HAP-1 (cell line): Measurements from ENCODE around the gene PKD1.
"Not testable (repeated sequence)": the region's sequence is repeated elsewhere in the genome, so short reads cannot be mapped to it uniquely, and the experiment has no call there.

ENCODE experiments used
- DNase-seq, 2 experiments: peaks; one replicate each; pipeline ENCODE4 v3.0.0-alpha.2; 2016 to 2020; ENCODE audit warnings: low spot score in 2 of 2
- H3K27me3 ChIP-seq: fragments of 250-450 bp; sonication (Bioruptor Pico); 2 replicates; pipeline ENCODE4 v1.5.1; 2020; ENCODE audit warnings: low read depth, mild to moderate bottlenecking, moderate library complexity
- H3K36me3 ChIP-seq: fragments of 250-450 bp; sonication (Bioruptor Pico); replicated peaks from 2 replicates; pipeline ENCODE4 v1.5.1; 2020; ENCODE audit warnings: mild to moderate bottlenecking
- H3K4me1 ChIP-seq: fragments of 250-450 bp; sonication (Bioruptor Pico); 2 replicates; pipeline ENCODE4 v1.5.1; 2020; ENCODE audit warnings: mild to moderate bottlenecking
- H3K4me3 ChIP-seq: fragments of 250-450 bp; sonication (Bioruptor Pico); 2 replicates; pipeline ENCODE4 v1.5.1; 2020; ENCODE audit warnings: mild to moderate bottlenecking, moderate library complexity
- H3K9me3 ChIP-seq: fragments of 250-450 bp; sonication (Bioruptor Pico); 2 replicates; pipeline ENCODE4 v1.5.1; 2020; ENCODE audit warnings: mild to moderate bottlenecking, moderate library complexity
- in situ Hi-C: fragments of 300-500 bp; cut with MboI; formaldehyde crosslinking; loops from 3 replicates; pipeline ENCODE4 v1.14.3; 2020; ENCODE audit warnings: low sequenced_read_pairs, inconsistent platforms, mixed read lengths

Gene PKD1

GRCh38 chr16:2151188-2152091 lies 15.7 kb upstream of the PKD1 start:
- in situ Hi-C loops = no loop called here
- H3K27me3 ChIP-seq = no peaks in the 10 kb centered on the region
- peaks cover 34% of the 10 kb centered on the region for H3K4me1 ChIP-seq
- H3K9me3 ChIP-seq = no peaks in the 10 kb centered on the region
- H3K36me3 ChIP-seq = peaks cover 42% of the 10 kb centered on the region
- peak; percentile 58 to 69 for DNase-seq
- peak overlapping the region; percentile 100 for H3K4me3 ChIP-seq

- H3K36me3 ChIP-seq = peaks cover 42% of the 10 kb centered on the region
- peak overlapping the region; percentile 100 for H3K4me3 ChIP-seq
- H3K9me3 ChIP-seq = no peaks in the 10 kb centered on the region
- H3K4me1 ChIP-seq = peaks cover 34% of the 10 kb centered on the region
- in situ Hi-C loops = no loop called here
- DNase-seq = peak; percentile 68 to 81
- H3K27me3 ChIP-seq = no peaks in the 10 kb centered on the region
These were observed 14.9 kb upstream of the PKD1 start for GRCh38 chr16:2150418-2151187.

GRCh38 chr16:2149630-2150417 lies 14.1 kb upstream of the PKD1 start:
- H3K4me3 ChIP-seq = peak overlapping the region; percentile 27
- no peaks in the 10 kb centered on the region for H3K27me3 ChIP-seq
- in situ Hi-C loops = no loop called here
- H3K36me3 ChIP-seq = peaks cover 39% of the 10 kb centered on the region
- peak; percentile 60 to 70 for DNase-seq
- H3K4me1 ChIP-seq = peaks cover 34% of the 10 kb centered on the region
- no peaks in the 10 kb centered on the region for H3K9me3 ChIP-seq

GRCh38 chr16:2148714-2149629 lies 13.3 kb upstream of the PKD1 start:
- peaks cover 30% of the 10 kb centered on the region for H3K36me3 ChIP-seq
- H3K9me3 ChIP-seq = no peaks in the 10 kb centered on the region
- peak overlapping the region; percentile 27 for H3K4me3 ChIP-seq
- peak; percentile 30 to 59 for DNase-seq
- in situ Hi-C loops = no loop called here
- H3K27me3 ChIP-seq = no peaks in the 10 kb centered on the region
- H3K4me1 ChIP-seq = peaks cover 34% of the 10 kb centered on the region

- in situ Hi-C loops = no loop called here
- peak; percentile 26 to 76 for DNase-seq
- peak within 1 kb of the TSS; percentile 27 for H3K4me3 ChIP-seq
- H3K27me3 ChIP-seq = no peaks in the 10 kb centered on the region
- peaks cover 34% of the 10 kb centered on the region for H3K4me1 ChIP-seq
- peaks cover 22% of the 10 kb centered on the region for H3K36me3 ChIP-seq
- no peaks in the 10 kb centered on the region for H3K9me3 ChIP-seq
These were observed 12.4 kb upstream of the PKD1 start, which contains the start of gene RAB26 for GRCh38 chr16:2147981-2148671. Gene RAB26, plus strand, starts transcription at chr16:2148625. Its CDS starts 159 bp downstream, at chr16:2148784.

- H3K4me1 ChIP-seq = peaks cover 32% of the 10 kb centered on the region
These were observed 11.7 kb upstream of the PKD1 start for GRCh38 chr16:2147378-2147777.

GRCh38 chr16:2145843-2146242 lies 10.1 kb upstream of the PKD1 start:
- H3K4me1 ChIP-seq = peaks cover 16% of the 10 kb centered on the region
- in situ Hi-C loops = no loop called here
- DNase-seq = no peak

More at GRCh38 chr16:2147378-2147777, 11.7 kb upstream of the PKD1 start:
- H3K27me3 ChIP-seq = no peaks in the 10 kb centered on the region
- no peak overlapping the region for H3K4me3 ChIP-seq
- peaks cover 14% of the 10 kb centered on the region for H3K36me3 ChIP-seq
- in situ Hi-C loops = no loop called here
- H3K9me3 ChIP-seq = no peaks in the 10 kb centered on the region
- DNase-seq = no peak

GRCh38 chr16:2143878-2144485 lies 8.3 kb upstream of the PKD1 start:
- in situ Hi-C loops = loop anchor here (5.0 kb wide), 1 partner anchor 122 kb away; no protein-coding TSS in a partner anchor
- Histone ChIP-seq H3K4me3 (no peak overlapping the region), H3K36me3 (no peaks in the 10 kb centered on the region), H3K27me3 (no peaks in the 10 kb centered on the region), H3K4me1 (peaks cover 4% of the 10 kb centered on the region; the same call in 1 of the 2 replicates), H3K9me3 (no peaks in the 10 kb centered on the region)
- DNase-seq = peak in 1 of 2 experiments; percentile 6

More at GRCh38 chr16:2145843-2146242, 10.1 kb upstream of the PKD1 start:
- no peaks in the 10 kb centered on the region for H3K27me3 ChIP-seq
- H3K4me3 ChIP-seq = no peak overlapping the region
- H3K36me3 ChIP-seq = no peaks in the 10 kb centered on the region; the same call in 1 of the 2 replicates
- no peaks in the 10 kb centered on the region for H3K9me3 ChIP-seq

- in situ Hi-C loops = loop anchor here (5.0 kb wide), 1 partner anchor 121 kb away; no protein-coding TSS in a partner anchor
- Histone ChIP-seq H3K9me3 (no peaks in the 10 kb centered on the region), H3K4me3 (no peak overlapping the region), H3K4me1 (no peaks in the 10 kb centered on the region), H3K36me3 (no peaks in the 10 kb centered on the region), H3K27me3 (no peaks in the 10 kb centered on the region)
- peak in 1 of 2 experiments; percentile 10 for DNase-seq
These were observed 7.5 kb upstream of the PKD1 start for GRCh38 chr16:2142942-2143877.

GRCh38 chr16:2135071-2135470 lies 627 bp downstream of the PKD1 start:
- H3K36me3 ChIP-seq, H3K4me1 ChIP-seq, DNase-seq, H3K9me3 ChIP-seq, in situ Hi-C loops, H3K27me3 ChIP-seq: not testable (repeated sequence)
- H3K4me3 ChIP-seq = peak overlapping the region; percentile 43

GRCh38 chr16:2133797-2134196 lies 1.9 kb downstream of the PKD1 start:
- H3K9me3 ChIP-seq, H3K4me1 ChIP-seq, H3K36me3 ChIP-seq, DNase-seq, H3K27me3 ChIP-seq, in situ Hi-C loops, H3K4me3 ChIP-seq: not testable (repeated sequence)
